Stimulated activated CD4-positive, alpha-beta T cell treated with anti-CD3 and anti-CD28 coated beads, Interleukin-2, amount 100 ng/mL, for 48 hours (primary cell): ENCODE measurements around the gene XIRP2.

Source experiments
- DNase-seq, 2 donors: peaks; one replicate each; pipeline ENCODE4 v3.0.0-alpha.2; 2020

XIRP2 gene, protein sequence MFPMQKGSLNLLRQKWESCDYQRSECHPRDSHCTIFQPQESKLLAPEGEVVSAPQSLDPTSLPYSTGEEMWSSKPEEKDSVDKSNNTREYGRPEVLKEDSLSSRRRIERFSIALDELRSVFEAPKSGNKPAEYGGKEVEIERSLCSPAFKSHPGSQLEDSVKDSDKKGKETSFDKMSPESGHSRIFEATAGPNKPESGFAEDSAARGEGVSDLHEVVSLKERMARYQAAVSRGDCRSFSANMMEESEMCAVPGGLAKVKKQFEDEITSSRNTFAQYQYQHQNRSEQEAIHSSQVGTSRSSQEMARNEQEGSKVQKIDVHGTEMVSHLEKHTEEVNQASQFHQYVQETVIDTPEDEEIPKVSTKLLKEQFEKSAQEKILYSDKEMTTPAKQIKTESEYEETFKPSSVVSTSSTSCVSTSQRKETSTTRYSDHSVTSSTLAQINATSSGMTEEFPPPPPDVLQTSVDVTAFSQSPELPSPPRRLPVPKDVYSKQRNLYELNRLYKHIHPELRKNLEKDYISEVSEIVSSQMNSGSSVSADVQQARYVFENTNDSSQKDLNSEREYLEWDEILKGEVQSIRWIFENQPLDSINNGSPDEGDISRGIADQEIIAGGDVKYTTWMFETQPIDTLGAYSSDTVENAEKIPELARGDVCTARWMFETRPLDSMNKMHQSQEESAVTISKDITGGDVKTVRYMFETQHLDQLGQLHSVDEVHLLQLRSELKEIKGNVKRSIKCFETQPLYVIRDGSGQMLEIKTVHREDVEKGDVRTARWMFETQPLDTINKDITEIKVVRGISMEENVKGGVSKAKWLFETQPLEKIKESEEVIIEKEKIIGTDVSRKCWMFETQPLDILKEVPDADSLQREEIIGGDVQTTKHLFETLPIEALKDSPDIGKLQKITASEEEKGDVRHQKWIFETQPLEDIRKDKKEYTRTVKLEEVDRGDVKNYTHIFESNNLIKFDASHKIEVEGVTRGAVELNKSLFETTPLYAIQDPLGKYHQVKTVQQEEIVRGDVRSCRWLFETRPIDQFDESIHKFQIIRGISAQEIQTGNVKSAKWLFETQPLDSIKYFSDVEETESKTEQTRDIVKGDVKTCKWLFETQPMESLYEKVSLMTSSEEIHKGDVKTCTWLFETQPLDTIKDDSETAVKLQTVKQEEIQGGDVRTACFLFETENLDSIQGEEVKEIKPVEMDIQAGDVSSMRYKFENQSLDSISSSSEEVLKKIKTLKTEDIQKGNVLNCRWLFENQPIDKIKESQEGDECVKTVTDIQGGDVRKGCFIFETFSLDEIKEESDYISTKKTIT (N-terminal part only)

DNA sequence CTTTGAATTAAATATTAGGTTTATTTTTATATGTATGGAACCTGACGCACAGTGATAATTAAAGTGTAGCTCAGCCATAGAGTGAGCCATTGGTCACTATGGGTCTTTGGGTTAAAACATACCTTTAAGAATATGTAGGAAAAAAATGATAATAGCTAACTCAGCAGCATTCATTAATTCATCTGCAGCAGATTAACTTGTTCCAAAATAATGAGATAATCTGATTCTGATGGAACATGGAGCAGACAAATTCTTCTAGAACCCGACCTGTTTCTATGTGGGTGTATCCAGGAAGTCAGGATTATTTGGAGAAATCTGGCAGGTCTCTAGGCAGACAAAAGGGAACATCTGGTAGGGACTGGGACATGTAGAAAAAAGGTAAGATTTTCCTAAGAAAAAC lies at the start of gene XIRP2:
Gene XIRP2 (plus strand): TSS at position 301 of the 400 bp plus-strand sequence. CDS start 15,003 bp downstream, outside the sequence.
- no peak for DNase-seq

DNA sequence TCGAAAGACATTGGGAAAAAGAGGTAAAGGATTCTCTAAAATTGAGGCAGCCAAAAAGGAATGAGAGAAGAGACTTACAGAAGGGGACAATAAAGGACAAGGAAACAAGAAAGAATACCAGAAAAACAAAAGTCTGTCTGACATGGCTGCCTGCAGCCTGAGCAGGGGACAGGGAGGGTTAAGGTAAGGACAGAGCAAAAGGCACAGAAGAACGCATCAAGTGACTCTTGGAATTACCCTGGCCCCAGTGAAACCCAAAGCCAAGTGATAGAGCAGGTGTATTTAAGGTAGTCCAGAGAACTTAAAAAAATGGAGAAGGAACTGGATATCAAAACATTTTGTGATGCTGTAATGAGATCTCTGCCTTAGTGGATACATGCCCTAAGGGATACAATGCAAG lies 47.1 kb upstream of the XIRP2 start:
- no peak for DNase-seq

DNA sequence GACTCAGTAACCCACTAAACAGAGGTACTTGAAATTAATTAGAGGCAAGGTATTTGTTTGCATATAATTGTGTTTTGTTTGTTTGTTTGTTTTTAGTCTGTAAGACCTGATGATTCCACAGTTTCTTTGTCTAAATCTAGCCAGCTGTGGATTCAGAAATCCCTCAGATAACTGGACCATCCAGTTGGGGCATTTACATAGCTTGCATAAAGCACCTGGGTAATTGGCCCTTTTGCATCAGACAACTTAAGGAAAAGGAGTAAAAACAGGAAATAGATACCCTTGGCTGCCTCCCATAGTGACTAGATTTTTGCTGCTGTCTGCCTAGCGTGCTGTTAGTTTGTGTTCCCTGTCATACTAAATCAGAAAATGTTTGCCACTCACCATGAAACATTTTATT lies 46.6 kb upstream of the XIRP2 start:
- no peak for DNase-seq

DNA sequence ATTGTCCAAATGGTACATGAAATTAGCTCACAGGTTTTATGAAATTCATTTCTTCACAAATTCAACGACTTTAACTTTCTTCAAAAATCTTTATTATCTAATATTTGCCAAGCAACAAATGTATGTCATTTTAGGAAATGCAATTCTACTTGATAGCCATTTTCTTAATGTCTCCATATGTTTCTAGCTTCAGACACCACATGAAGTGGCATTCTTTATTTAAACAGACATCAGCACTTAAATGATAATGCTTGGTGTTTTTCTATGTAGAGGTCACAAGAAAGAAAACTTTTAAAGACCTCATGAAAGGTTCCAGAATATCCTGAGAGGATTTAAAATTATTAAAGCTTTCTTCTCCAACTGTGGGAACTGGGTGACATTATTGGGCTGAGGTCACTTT lies 44.2 kb upstream of the XIRP2 start:
- DNase-seq: no peak

DNA sequence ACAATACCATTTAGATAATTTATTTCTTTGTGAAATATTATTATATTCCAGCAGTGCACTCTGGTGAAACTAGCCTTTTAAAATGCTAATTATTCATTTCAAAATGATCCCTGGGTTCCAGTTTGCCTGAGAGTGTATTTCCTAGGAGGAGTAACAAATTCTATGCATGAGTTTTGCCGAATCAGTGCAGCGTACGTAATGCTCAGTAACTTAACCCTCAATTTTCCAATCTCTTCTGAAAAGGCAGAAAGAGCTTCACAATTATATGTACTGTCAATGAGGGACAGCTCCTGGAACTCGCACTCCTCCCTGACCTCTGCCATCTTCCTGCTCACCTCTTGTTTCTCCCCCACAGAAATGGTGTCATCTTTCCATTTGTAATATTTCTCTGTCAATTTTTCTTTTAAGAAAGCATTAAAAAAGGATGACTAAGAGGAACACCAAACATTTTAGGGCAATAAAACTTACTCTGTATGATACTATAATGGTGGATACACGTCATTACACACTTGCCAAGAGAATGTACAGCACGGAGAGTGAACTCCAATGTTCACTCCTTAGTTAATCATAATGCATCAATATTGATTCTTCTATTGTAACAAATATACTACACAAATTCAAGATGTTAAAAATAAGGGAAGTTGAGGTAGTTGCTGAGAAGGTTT lies 25.7 kb upstream of the XIRP2 start:
- DNase-seq: no peak

DNA sequence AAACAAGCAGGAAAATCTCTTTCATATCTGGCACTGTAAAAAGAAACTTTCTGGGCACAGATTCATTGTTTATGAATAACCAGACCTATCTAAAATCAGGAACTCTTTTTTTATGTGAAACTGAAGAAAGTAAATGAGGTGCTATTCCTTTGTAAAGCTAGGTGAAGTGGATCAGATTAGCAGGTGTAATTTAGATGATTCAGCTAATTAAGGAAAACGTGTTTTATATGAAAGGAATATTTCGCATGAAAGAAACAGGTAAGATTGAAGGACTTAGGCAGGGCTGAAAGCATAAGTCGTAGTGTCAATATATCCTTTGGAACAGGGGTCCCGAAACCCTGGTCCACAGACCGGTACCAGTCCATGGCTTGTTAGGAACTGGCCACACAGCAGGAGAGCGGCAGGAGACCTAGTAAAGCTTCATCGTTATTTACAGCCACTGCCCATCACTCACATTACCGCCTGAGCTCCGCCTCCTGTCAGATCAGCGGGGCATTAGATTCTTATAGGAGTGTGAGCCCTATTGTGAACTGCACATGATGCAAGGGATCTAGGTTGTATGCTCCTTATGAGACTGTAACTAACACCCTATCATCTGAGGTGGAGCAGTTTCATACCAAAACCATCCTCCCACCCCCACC lies 20.3 kb upstream of the XIRP2 start:
- DNase-seq: no peak

DNA sequence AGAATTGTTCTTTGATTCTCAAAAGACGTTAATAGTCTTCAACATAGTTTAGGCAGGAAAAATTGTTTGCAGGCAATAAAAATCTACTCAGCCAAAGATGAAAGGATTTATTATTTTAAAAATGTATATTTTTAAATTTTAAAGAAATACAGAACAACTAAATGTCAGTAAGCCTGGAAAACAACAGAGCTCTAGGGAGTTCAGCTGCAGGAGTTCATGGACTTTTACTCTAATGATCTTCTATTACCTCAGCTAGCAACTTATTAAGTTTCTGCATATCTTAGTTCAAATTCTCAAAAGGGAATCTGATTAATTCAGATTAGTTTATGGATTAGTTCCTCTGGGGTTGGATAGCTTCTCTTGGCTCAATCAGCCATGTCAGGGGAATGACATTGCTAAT lies 17.9 kb upstream of the XIRP2 start:
- no peak for DNase-seq

DNA sequence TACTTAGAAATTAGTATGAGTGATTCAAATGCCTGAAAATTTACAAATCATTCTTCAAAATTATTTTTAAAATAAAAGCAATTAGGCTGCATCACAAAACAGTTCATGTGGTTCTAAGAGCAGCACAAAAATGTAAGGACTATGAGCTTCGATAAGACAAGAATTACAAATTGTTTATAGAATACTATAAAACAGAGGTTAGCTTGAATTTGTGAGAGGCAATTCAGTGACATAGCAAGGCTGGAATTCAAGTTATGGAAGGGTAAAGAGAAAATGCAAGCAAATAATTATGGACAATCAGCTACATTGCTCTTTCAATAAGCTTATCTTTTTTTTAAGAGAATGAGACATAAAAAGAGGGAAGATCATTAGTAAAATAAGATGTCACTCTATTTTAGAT lies 7.1 kb upstream of the XIRP2 start:
- no peak for DNase-seq

DNA sequence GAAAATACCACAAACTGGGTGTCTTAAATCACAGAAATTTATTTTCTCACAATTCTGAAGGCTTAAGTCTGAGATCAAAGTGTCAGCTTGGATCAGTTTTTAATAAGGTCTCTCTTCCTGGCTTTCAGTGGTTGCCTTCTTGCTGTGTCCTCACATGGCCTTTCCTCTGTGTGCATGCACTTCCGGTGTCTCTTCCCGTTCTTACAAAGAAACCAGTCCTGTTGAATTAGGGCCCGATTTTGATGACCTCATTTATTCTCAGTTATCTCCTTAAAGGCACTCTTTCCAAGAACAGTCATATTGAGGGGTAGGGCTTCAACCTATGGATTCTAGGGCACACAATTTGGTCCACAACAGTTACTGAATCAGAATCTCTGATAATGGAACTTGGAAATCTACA lies 5.4 kb upstream of the XIRP2 start:
- no peak for DNase-seq

DNA sequence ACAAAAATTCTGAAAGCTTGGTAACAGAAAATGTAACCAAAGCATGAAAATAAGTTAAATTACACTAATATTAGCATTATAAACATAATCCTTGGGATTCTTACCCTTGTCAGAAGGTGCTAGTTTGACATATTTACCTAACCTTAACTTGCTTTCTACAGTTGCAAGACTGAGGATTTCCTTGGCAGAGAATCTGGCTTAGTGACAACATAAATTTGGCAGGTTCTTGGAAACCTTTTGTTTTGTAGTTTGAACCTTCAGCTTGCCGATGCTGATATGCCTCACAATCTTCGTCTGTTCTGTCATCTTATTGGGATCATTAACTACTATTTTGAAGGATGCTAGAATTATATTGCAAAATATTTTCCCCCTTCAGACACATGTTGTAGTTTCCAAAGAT lies 3.4 kb downstream of the XIRP2 start:
- DNase-seq: no peak

DNA sequence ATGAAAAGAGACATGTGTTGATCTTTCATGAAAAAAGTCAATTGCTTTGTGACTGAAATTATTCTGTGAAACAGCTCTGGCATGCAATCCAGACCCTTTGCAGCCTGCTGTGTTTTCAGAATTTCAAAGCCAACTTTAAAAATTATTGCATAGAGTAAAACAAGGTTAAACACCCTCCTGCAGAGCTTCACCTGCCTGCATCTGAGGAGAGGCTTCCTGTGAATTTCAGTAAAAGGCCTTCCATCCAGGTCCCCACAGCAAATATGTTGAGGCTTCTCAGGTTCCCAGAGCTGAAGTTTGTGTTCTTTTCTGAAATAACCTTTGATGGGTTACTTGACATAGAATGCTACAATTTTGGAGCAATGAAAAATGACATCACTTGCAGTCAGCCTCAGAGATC lies 4.1 kb downstream of the XIRP2 start:
- DNase-seq: no peak

DNA sequence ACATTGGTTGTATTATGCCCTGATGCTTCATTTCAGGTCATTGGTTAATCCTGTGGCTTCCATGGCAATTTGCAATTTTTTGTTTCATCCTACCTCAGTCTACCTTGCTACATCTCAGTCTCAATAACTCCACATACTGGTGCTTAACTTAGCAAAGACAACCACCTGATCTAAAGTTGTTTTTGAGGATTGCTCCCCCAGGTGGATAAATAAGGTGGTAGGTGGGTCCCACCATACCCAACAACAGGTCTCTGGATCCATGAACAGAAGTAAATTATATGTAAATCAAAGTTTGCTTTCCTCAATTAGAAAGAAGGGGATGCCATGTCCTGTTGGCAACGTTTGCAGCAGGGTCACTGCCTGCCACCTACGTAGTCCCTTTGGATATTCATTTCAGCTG lies 7.0 kb downstream of the XIRP2 start:
- no peak for DNase-seq

DNA sequence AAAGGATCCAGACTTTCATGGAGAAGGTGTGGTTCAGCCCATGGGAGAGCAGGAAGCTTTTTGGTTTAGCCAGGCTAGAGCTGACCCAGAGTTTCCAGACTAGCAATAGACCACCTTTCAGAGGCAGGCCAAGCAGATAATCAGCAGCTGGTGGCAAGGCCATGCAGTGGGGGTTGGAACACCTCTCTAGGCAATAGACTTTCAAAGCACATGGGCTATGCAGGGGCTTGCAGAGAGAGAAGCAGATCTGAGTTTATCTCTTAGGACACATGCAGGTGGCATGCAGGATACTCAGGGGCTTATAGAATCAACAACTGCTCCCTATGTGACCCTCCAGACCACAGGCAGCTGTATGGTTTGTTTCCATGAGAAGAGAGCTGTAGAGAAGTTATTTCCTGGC lies 9.4 kb downstream of the XIRP2 start:
- no peak for DNase-seq

DNA sequence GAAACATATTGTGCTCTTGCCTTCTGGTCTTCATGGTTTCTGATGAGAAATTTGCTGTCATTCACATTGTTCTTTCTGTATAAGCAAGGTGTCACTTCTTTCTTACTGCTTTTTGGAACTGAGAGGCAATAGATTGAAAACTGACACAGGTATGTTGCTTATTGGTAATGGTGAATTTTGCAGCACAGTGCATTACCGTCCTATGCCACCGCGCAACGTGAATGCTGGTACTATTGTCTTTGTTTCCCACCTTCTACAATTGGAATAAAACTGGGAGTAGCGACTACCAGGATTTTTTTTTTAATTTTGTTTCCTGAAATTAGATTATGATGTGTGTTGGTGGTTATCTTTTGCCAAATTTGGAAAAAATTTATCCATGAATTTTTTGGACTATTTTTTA lies 11.4 kb downstream of the XIRP2 start:
- DNase-seq: no peak

DNA sequence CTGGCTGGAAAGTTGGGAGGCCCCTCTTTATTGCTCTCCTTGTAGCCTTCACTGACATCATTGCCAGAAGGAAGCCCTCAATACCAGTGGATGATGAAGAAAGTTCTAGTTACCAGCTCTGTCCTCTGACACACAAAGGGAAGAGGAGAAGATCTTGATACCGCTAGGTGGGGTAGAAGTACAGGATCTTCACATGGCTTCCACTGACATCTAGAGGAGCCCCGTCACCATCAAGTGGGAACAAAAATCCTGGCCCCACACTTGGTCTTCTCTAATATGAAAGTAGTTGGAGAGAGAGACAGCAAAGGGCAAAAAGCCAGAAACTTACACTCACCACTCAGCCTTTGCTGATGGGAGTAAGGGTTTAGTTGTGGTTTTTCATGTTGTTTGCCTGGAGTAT lies 12.4 kb downstream of the XIRP2 start:
- DNase-seq: no peak

DNA sequence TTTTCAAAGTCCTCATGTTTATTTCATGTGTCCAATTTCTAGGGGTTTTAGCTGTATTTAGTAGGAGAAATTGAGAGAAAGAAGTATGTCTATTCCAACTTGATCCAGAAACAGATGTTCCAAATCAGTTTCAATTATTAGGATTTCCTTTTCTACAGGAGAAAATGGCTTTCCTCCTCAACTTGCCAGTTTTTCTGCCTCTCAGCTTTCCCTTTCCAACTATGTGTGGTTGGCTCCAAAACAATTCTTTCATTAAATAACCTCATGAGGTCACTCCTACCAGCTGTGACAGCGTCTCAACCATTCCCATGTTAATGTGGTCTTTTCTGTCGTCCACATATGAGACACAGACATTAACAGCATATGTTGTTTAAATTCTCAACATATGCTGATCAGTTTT lies 13.1 kb downstream of the XIRP2 start:
- no peak for DNase-seq

DNA sequence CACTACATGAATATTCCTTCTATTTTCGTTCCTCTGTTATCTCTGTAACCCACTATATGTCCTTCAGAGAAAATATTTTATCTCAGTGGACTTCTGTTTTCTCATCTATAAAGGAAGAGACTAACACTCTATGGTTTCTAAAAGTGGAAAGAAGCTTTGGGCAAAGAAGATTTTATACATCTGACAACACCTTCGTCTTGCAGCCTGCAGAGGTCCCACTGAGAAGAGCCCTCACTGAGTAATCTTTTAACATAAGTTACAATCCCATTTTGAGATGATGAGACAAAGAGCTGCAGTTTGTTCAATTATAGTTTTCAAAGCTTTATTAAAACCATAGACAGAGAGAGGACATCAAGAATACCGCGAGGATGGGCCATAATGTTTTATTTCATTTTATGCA lies 28.7 kb downstream of the XIRP2 start:
- no peak for DNase-seq

DNA sequence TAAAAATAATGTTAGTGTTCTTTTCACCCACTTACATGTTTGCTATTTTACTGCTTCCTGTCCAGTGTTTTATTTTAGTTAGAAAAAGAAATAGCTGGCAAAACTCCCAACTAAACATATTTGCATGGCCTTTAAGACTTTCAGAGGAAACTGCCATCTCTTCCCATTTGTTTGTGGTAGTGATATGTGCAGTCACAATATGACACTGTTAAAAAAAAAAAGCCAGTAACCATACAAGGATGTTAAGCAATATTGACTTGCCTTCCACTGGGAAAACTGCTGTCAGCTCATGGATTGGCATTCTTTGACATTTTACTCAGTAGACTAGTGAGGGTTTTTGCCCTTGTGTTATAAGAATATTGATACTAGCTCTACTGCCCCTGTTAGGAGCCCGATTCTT lies 29.1 kb downstream of the XIRP2 start:
- DNase-seq: no peak

DNA sequence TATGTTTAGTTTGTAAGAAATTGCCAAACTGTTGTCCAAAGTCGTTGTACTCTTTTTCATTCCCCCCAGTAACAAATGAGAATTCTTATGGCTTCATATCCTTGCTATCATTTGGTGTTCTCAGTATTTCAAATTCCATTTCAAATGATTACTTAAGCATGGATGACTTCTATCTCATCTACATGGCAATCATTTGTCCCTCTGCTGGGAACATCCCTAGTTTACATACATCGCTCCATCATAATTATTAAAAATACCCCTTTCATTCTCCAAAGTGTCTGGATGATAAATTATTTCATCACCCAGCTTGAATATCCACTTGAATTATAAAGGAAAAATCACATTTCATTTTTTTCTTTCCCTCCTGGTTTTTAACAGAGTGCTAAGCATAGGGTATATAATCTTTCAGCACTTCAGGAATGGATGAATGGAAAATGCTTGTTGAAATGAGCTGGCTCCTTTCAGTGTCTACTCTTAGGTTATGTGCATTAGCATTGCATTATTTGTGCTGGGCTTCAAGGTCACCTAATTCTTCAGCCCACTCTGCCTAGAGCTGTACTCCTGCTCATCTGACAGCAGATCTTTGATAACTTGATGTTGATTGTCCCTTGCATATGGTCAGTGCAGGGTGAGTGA lies 33.1 kb downstream of the XIRP2 start:
- no peak for DNase-seq

DNA sequence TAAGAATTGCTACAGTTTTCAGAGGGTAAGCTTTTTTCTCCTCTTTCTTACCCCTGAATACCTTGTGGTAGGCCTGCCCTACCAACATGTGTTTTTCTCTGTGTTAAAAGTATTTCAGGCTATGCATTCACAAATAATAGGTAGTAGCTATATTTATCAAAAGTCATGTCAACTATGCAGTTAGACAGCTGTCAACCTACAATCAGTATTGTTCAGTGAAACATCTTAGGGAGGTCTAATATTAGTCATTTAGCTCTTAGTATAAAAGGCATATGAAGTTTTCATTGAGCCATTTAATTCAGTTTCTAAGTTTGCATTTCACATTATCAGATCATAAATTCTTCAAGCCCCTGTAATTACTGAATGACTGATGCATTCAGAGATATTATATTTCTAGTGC lies 36.7 kb downstream of the XIRP2 start:
- no peak for DNase-seq

DNA sequence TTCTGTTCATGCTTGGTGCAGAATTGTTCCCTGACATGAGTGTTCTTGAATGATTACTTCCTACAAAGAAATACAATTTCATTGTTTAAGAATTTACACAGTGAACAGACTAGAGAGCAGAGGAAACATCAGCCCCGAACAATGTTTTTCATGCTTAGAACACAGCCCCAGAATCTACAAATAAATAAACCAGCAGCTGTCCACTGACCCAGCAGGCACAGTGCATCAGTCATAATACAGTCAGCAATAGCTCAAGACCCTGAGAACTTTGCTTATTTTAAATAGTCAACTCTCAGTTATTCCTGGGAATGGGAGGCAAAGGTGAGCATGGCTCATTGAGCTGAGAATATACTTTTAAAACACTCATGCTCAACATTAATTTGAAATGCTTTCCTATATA lies 38.4 kb downstream of the XIRP2 start:
- no peak for DNase-seq

DNA sequence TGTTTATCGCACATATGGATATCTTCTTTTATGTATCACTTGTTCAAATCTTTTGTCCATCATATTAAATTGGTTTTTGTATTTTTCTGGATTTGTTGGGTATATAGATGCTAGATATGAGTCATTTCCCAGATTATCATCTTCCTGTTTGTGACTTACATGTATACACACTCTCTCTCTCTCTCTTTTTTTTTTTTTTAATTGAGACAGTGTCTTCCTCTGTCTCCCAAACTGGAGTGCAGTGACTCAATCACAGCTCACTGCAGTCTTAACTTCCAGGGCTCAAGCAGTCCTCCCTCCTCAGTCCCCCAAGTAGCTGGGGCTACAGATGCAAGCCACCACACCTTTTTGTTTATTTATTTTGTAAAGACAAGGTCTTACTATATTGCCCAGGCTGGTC lies 43.8 kb downstream of the XIRP2 start:
- no peak for DNase-seq
